HepG2 (cell line): Measurements from ENCODE around the gene TMEM131. TPM values are rescaled to one million over a fixed set of nuclear protein-coding genes. Genes with fewer than 3 reads are reported as not detected.

Experiments
- ATAC-seq: fragments of 200-7000 bp; cut with Tn5 transposase; 3 replicates; pipeline ENCODE4 v1.9.1; 2020; ENCODE audit warnings: mild to moderate bottlenecking, moderate library complexity
- BruUV-seq: library from RNA; stranded (reverse); fragments of 400-500 nt; replicated peaks from 2 replicates; lab custom pipeline; 2021; lab: Mats Ljungman, UMichigan
- CTCF ChIA-PET: fragments of 300-600 bp; formaldehyde crosslinking; extraction: SDS; loops from one replicate; lab custom pipeline; 2021; ENCODE audit warnings: low total read pairs, inconsistent platforms, low intra/inter-chr PET ratio; lab: Yijun Ruan, JAX
- POLR2A ChIA-PET: fragments of 350-600 bp; sonication (Branson Sonifier 250); formaldehyde crosslinking; loops from one replicate; lab custom pipeline; 2020; ENCODE audit warnings: antibody characterized with exemption, inconsistent platforms; lab: Yijun Ruan, JAX
- DNase-seq: peaks from one replicate; pipeline ENCODE4 v3.0.0-alpha.2; 2015; ENCODE audit warnings: low spot score
- FAIRE-seq: peaks from 3 replicates; lab custom pipeline; 2011; peaks lifted over from hg19 to GRCh38; lab: Jason Lieb, UNC
- H2AFZ ChIP-seq: one replicate; pipeline ENCODE4 v1.6.1; 2011; ENCODE audit warnings: low read length, inconsistent platforms
- H3K27ac ChIP-seq: fragments of 300-600 bp; 3 replicates; pipeline ENCODE4 v1.8.0; 2011; ENCODE audit warnings: mixed run types, mild to moderate bottlenecking, mixed read lengths, low read length, inconsistent platforms; ENCODE audit not compliant: insufficient read depth; ENCODE audit errors: extremely low read length
- H3K27me3 ChIP-seq, 2 experiments: fragments of 200-600 bp in 1 of 2; 2 replicates in 1 of 2; 3 replicates in 1 of 2; pipeline versions ENCODE4 v1.6.0 to v1.8.0; 2011; ENCODE audit warnings: low read length in 2 of 2, mild to moderate bottlenecking in 2 of 2, moderate library complexity in 2 of 2, inconsistent platforms in 1 of 2; ENCODE audit not compliant: insufficient read depth in 2 of 2, control insufficient read depth in 1 of 2
- H3K36me3 ChIP-seq, 2 experiments: fragments of 200-600 bp in 1 of 2; replicated peaks in 1 of 2; 2 replicates in 1 of 2; 3 replicates in 1 of 2; pipeline versions ENCODE4 v1.5.1 to v1.8.0; 2011; ENCODE audit warnings: low read length in 2 of 2, inconsistent platforms in 1 of 2; ENCODE audit not compliant: insufficient read depth in 2 of 2, control insufficient read depth in 1 of 2
- H3K4me1 ChIP-seq: 2 replicates; pipeline ENCODE4 v1.5.1; 2012; ENCODE audit warnings: low read length, inconsistent platforms; ENCODE audit not compliant: insufficient read depth
- H3K4me2 ChIP-seq: 2 replicates; pipeline ENCODE4 v1.6.0; 2011; ENCODE audit warnings: low read depth, low read length, inconsistent platforms
- H3K4me3 ChIP-seq, 3 experiments: fragments of 200-600 bp in 1 of 3; sonication (generic), shearing (Covaris generic) in 1 of 3; replicated peaks in 1 of 3; 2 replicates each; pipeline ENCODE4 v1.5.1; 2011 to 2016; ENCODE audit warnings: low read length in 3 of 3, inconsistent platforms in 2 of 3, low read depth in 2 of 3, mild to moderate bottlenecking in 2 of 3, control low read depth in 1 of 3, mixed read lengths in 1 of 3; ENCODE audit not compliant: insufficient read depth in 1 of 3
- H3K79me2 ChIP-seq: one replicate; pipeline ENCODE4 v1.6.1; 2011; ENCODE audit warnings: low read length, inconsistent platforms; ENCODE audit not compliant: insufficient read depth
- H3K9ac ChIP-seq: 2 replicates; pipeline ENCODE4 v1.6.0; 2011; ENCODE audit warnings: mild to moderate bottlenecking, low read depth, low read length, inconsistent platforms; ENCODE audit not compliant: insufficient read depth
- H3K9me3 ChIP-seq: 2 replicates; pipeline ENCODE4 v1.5.1; 2012; ENCODE audit warnings: mild to moderate bottlenecking, low read length
- H4K20me1 ChIP-seq: 2 replicates; pipeline ENCODE4 v1.6.0; 2011; ENCODE audit warnings: inconsistent platforms, mild to moderate bottlenecking, low read length, moderate library complexity; ENCODE audit not compliant: insufficient read depth
- ETV5 ChIP-seq: IDR thresholded peaks from 2 replicates; pipeline ENCODE4 v1.6.1; 2018; ENCODE audit warnings: missing biosample characterization, missing genetic modification reagents, inconsistent platforms, borderline replicate concordance
- FOXA3 ChIP-seq: IDR thresholded peaks from 2 replicates; pipeline ENCODE4 v1.6.1; 2016; ENCODE audit warnings: missing genetic modification reagents, missing compliant biosample characterization
- HOXA9 ChIP-seq: sonication (generic); formaldehyde crosslinking; IDR thresholded peaks from 2 replicates; pipeline ENCODE4 v1.8.1; 2022; ENCODE audit warnings: missing genetic modification reagents, mild to moderate bottlenecking, moderate library complexity, borderline replicate concordance
- MED1 ChIP-seq: sonication (generic); formaldehyde crosslinking; IDR thresholded peaks from 2 replicates; pipeline ENCODE4 v1.4.0; 2020; ENCODE audit warnings: missing genetic modification reagents
- PITX1 ChIP-seq: sonication (generic); formaldehyde crosslinking; IDR thresholded peaks from 2 replicates; pipeline ENCODE4 v1.5.1; 2020; ENCODE audit warnings: mild to moderate bottlenecking, missing genetic modification reagents
- ZBTB39 ChIP-seq: sonication (generic); formaldehyde crosslinking; IDR thresholded peaks from 2 replicates; pipeline ENCODE4 v1.5.0; 2020; ENCODE audit warnings: missing genetic modification reagents
- ZNF234 ChIP-seq: sonication (generic); formaldehyde crosslinking; conservative IDR thresholded peaks from 2 replicates; pipeline ENCODE4 v1.5.1; 2020; ENCODE audit warnings: mild to moderate bottlenecking, missing genetic modification reagents
- ZNF740 ChIP-seq: sonication (generic); formaldehyde crosslinking; IDR thresholded peaks from 2 replicates; pipeline ENCODE4 v1.4.0; 2020; ENCODE audit warnings: missing genetic modification reagents
- ZNF891 ChIP-seq: sonication (generic); formaldehyde crosslinking; IDR thresholded peaks from 2 replicates; pipeline ENCODE4 v1.5.0; 2020; ENCODE audit warnings: mild to moderate bottlenecking, missing genetic modification reagents
- WGBS: methylation state at CpG from one replicate; pipeline ENCODE4 v1.1.6; 2017; ENCODE audit warnings: low lambda C conversion rate; 5-methylcytosine and 5-hydroxymethylcytosine counted together
- in situ Hi-C: cut with HindIII; loops from 2 replicates; pipeline ENCODE4 v1.10.0; 2017; ENCODE audit warnings: low pct_unique_long_range_greater_than_20kb; ENCODE audit not compliant: extremely low pct_ligation_motif_present
- intact Hi-C: fragments of 100-400 bp; cut with micrococcal nuclease; formaldehyde crosslinking; loops from one replicate; pipeline ENCODE4 v1.10.0; 2022; ENCODE audit not compliant: unreplicated experiment
- polyA plus RNA-seq, 8 experiments: library from polyadenylated mRNA; depleted of rRNA in 3 of 8; stranded (reverse) in 7 of 8; unstranded in 1 of 8; fragments of >200 nt; fragmentation: Illumina TruSeq in 4 of 8; extraction: Trizol in 4 of 8; gene quantifications; 2 replicates each; pipeline versions ENCODE4 v1.2.1 to v1.2.3, GENCODE V29; 2011 to 2016; ENCODE audit warnings: low read depth in 4 of 8, missing spikeins in 1 of 8, mixed read lengths in 1 of 8; ENCODE audit not compliant: insufficient read depth in 1 of 8
- total RNA-seq, 5 experiments: library from RNA; depleted of rRNA; stranded (reverse); fragments of >200 nt; fragmentation: Illumina TruSeq; extraction: Trizol; gene quantifications; 2 replicates each; pipeline ENCODE4 v1.2.3, GENCODE V29; 2016; ENCODE audit warnings: low read depth in 1 of 5
- TF ChIP-seq, protein P1 (sequence below): sonication (generic); formaldehyde crosslinking; IDR thresholded peaks from 2 replicates; pipeline ENCODE4; 2020; ENCODE audit warnings: missing genetic modification reagents, mild to moderate bottlenecking, borderline replicate concordance
- TF ChIP-seq, protein P2 (sequence below): sonication (generic); formaldehyde crosslinking; IDR thresholded peaks from 2 replicates; pipeline ENCODE4 v1.4.0; 2020; ENCODE audit warnings: missing genetic modification reagents
- TF ChIP-seq, protein P3 (sequence below), 2 experiments: sonication (generic) in 1 of 2; formaldehyde crosslinking in 1 of 2; IDR thresholded peaks; 2 replicates each; pipeline versions ENCODE4 v1.5.1 to v1.6.1; 2011 to 2020; ENCODE audit warnings: borderline replicate concordance in 1 of 2, low read depth in 1 of 2, low read length in 1 of 2, mild to moderate bottlenecking in 1 of 2, missing genetic modification reagents in 1 of 2, moderate library complexity in 1 of 2

The TMEM131 gene
- total and polyA plus RNA-seq, 2 of the 13 experiments (the other 11 are each of a cell fraction or from before 2014, with no cell fraction given), result 17.9 to 19.5 TPM

DNA sequence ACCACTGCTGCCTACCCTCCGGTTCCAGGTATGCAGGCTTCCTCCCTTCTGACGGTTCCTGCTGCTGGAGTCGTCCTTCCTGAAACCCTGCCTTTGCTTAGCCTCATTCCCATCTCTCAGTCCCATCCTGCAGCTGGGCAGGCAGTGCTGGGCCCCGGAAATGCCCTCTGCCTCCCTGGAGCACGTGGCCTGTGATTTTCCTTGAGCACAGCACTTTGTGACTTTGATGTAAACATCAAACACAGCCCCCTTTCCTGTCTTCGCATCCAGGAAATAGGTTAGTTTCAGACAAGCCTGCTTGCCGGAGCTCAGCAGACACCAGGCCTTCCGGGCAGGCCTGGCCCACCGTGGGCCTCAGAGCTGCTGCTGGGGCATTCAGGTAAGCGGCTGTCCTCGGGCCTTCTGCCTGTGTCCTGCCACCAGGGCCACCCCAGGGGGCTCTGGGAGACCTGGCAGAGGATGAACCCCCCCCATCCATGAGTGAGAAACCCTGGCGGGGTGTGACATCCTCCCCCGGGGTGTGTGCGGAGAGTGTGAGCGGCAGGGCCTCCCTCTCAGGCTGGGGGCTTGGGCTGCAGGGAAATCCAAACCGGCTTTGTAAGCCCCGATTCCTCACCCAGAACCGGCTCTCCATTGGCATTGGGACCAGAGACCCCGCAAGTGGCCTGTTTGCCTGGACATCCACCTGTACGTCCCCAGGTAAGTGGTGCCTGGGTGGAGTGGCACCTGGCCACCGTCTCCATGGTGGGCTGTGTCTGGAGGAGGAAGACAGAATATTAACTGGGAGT lies 282.3 kb downstream of the TMEM131 start, which contains the start of gene ZAP70:
ZAP70 (plus strand) TSS at position 281 of the 788 bp plus-strand sequence. CDS start 10,461 bp downstream, outside the sequence.
- peak within 1 kb of the TSS; percentile 55 for H3K4me2 ChIP-seq
- in situ Hi-C loops (no loop called here), intact Hi-C loops (loop anchor here (10.0 kb wide), 1 partner anchor 551 kb away; no protein-coding TSS in a partner anchor)
- H3K27ac ChIP-seq, result no peak within 1 kb of the TSS
- ATAC-seq, result peak; percentile 34
- H3K79me2 ChIP-seq, result no peaks in the 10 kb centered on the region
- peak within 1 kb of the TSS; percentile 71 for H2AFZ ChIP-seq
- H3K4me1 ChIP-seq, result peaks cover 14% of the 10 kb centered on the region
- BruUV-seq, result no TSS peak
- WGBS, result 49% methylated on average over 18 of the region's 21 CpGs
- DNase-seq, result peak; percentile 24
- H4K20me1 ChIP-seq, result no peaks in the 10 kb centered on the region
- H3K9me3 ChIP-seq, result no peaks in the 10 kb centered on the region
- no peaks in the 10 kb centered on the region for H3K36me3 ChIP-seq
- peaks cover 2 to 30% of the 10 kb centered on the region in 2 experiments; a peak in 4 of 5 replicates for H3K27me3 ChIP-seq
- FAIRE-seq, result no peak
- POLR2A ChIA-PET, result no interaction called here
- H3K4me3 ChIP-seq, result peak within 1 kb of the TSS in 1 of 3 experiments; percentile 9; a peak in 1 of 6 replicates
- H3K9ac ChIP-seq, result peak within 1 kb of the TSS; percentile 10; the same call in 1 of the 2 replicates
- CTCF ChIA-PET, result no interaction called here
- TF ChIP-seq ZNF740 (CRISPR knock-in tag) (no peak), ZBTB39 (no peak), ZNF891 (CRISPR knock-in tag) (no peak), PITX1 (CRISPR knock-in tag) (no peak), FOXA3 (CRISPR knock-in tag) (peak; percentile 21; the same call in 1 of the 2 replicates), HOXA9 (CRISPR knock-in tag) (peak; percentile 52; the same call in 1 of the 2 replicates), ETV5 (CRISPR knock-in tag) (peak; percentile 71), ZNF234 (CRISPR knock-in tag) (no peak), MED1 (CRISPR knock-in tag) (peak; percentile 42; the same call in 1 of the 2 replicates)
- TF ChIP-seq, protein P1, sequence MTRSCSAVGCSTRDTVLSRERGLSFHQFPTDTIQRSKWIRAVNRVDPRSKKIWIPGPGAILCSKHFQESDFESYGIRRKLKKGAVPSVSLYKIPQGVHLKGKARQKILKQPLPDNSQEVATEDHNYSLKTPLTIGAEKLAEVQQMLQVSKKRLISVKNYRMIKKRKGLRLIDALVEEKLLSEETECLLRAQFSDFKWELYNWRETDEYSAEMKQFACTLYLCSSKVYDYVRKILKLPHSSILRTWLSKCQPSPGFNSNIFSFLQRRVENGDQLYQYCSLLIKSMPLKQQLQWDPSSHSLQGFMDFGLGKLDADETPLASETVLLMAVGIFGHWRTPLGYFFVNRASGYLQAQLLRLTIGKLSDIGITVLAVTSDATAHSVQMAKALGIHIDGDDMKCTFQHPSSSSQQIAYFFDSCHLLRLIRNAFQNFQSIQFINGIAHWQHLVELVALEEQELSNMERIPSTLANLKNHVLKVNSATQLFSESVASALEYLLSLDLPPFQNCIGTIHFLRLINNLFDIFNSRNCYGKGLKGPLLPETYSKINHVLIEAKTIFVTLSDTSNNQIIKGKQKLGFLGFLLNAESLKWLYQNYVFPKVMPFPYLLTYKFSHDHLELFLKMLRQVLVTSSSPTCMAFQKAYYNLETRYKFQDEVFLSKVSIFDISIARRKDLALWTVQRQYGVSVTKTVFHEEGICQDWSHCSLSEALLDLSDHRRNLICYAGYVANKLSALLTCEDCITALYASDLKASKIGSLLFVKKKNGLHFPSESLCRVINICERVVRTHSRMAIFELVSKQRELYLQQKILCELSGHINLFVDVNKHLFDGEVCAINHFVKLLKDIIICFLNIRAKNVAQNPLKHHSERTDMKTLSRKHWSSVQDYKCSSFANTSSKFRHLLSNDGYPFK (CRISPR knock-in tag), result no peak
- TF ChIP-seq, protein P2, sequence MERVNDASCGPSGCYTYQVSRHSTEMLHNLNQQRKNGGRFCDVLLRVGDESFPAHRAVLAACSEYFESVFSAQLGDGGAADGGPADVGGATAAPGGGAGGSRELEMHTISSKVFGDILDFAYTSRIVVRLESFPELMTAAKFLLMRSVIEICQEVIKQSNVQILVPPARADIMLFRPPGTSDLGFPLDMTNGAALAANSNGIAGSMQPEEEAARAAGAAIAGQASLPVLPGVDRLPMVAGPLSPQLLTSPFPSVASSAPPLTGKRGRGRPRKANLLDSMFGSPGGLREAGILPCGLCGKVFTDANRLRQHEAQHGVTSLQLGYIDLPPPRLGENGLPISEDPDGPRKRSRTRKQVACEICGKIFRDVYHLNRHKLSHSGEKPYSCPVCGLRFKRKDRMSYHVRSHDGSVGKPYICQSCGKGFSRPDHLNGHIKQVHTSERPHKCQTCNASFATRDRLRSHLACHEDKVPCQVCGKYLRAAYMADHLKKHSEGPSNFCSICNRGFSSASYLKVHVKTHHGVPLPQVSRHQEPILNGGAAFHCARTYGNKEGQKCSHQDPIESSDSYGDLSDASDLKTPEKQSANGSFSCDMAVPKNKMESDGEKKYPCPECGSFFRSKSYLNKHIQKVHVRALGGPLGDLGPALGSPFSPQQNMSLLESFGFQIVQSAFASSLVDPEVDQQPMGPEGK (CRISPR knock-in tag), result no peak
- TF ChIP-seq, protein P3, sequence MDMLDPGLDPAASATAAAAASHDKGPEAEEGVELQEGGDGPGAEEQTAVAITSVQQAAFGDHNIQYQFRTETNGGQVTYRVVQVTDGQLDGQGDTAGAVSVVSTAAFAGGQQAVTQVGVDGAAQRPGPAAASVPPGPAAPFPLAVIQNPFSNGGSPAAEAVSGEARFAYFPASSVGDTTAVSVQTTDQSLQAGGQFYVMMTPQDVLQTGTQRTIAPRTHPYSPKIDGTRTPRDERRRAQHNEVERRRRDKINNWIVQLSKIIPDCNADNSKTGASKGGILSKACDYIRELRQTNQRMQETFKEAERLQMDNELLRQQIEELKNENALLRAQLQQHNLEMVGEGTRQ (IDR thresholded peaks at IDR 0.05; ENCODE audit: low read depth, low read length), result no peak
- TF ChIP-seq, protein P3 (CRISPR knock-in tag; IDR thresholded peaks at IDR 0.05; ENCODE audit: borderline replicate concordance), result peak; percentile 41; the same call in 1 of the 2 replicates
